Large intestine (tissue), 3 donors: ENCODE results near the gene MAEL. TPM values are rescaled to one million over a fixed set of nuclear protein-coding genes. Genes with fewer than 3 reads are reported as not detected.

ENCODE experiments used
- DNase-seq, 2 donors: peaks; one replicate each; pipeline versions ENCODE4 v3.0.0 to v3.0.0-alpha.2; 2013
- H3K27ac ChIP-seq: one replicate; pipeline ENCODE4 v1.5.1; 2013; ENCODE audit warnings: low read length
- H3K27me3 ChIP-seq: 2 replicates; pipeline ENCODE4 v1.6.1; 2013; ENCODE audit warnings: low read length; ENCODE audit not compliant: control insufficient read depth, insufficient read depth
- H3K36me3 ChIP-seq: 2 replicates; pipeline ENCODE4 v1.6.1; 2013; ENCODE audit warnings: low read length; ENCODE audit not compliant: control insufficient read depth, insufficient read depth
- H3K4me1 ChIP-seq: one replicate; pipeline ENCODE4 v1.6.1; 2013; ENCODE audit warnings: low read length; ENCODE audit not compliant: control insufficient read depth, insufficient read depth
- H3K4me3 ChIP-seq: one replicate; pipeline ENCODE4 v1.5.1; 2013; ENCODE audit warnings: low read length
- H3K9me3 ChIP-seq: one replicate; pipeline ENCODE4 v1.6.1; 2013; ENCODE audit warnings: mild to moderate bottlenecking, low read depth, low read length, moderate library complexity; ENCODE audit not compliant: control insufficient read depth
- WGBS: methylation state at CpG from one replicate; pipeline ENCODE4 v1.1.5; 2013; ENCODE audit warnings: low lambda C conversion rate; ENCODE audit not compliant: insufficient coverage; 5-methylcytosine and 5-hydroxymethylcytosine counted together
- polyA plus RNA-seq: library from polyadenylated mRNA; unstranded; fragments of 120-200 nt; gene quantifications from one replicate; pipeline ENCODE4 v1.2.1, GENCODE V29; 2013

MAEL gene
- polyA plus RNA-seq, 1 donor, result 0.19 TPM

GRCh38 chr1:166977951-166978350 lies 11.1 kb upstream of the MAEL start:
- H3K27me3 ChIP-seq, result peaks cover 60% of the 10 kb centered on the region
- no peak overlapping the region for H3K4me3 ChIP-seq
- H3K4me1 ChIP-seq, result peaks cover 5% of the 10 kb centered on the region
- DNase-seq, result no peak
- no peaks in the 10 kb centered on the region for H3K36me3 ChIP-seq
- H3K27ac ChIP-seq, result no peak overlapping the region
- WGBS, result 85% methylated on average over 2 of the region's 2 CpGs
- H3K9me3 ChIP-seq, result no peaks in the 10 kb centered on the region

GRCh38 chr1:166978821-166979220 lies 10.3 kb upstream of the MAEL start:
- Histone ChIP-seq H3K4me1 (peaks cover 5% of the 10 kb centered on the region), H3K36me3 (no peaks in the 10 kb centered on the region), H3K27ac (no peak overlapping the region), H3K4me3 (no peak overlapping the region), H3K27me3 (peaks cover 52% of the 10 kb centered on the region), H3K9me3 (no peaks in the 10 kb centered on the region)
- DNase-seq, result no peak
- 50% methylated on average over 1 of the region's 1 CpG for WGBS

- Histone ChIP-seq H3K27me3 (peaks cover 43% of the 10 kb centered on the region), H3K4me1 (no peaks in the 10 kb centered on the region), H3K4me3 (no peak overlapping the region), H3K36me3 (no peaks in the 10 kb centered on the region), H3K9me3 (no peaks in the 10 kb centered on the region), H3K27ac (no peak overlapping the region)
- WGBS, result no CpG with 5 or more reads among the region's 1 CpG
- no peak for DNase-seq
These were observed 8.7 kb upstream of the MAEL start for GRCh38 chr1:166980383-166980782.

- no peak overlapping the region for H3K4me3 ChIP-seq
- no peak for DNase-seq
- no peak overlapping the region for H3K27ac ChIP-seq
- H3K36me3 ChIP-seq, result no peaks in the 10 kb centered on the region
- H3K9me3 ChIP-seq, result no peaks in the 10 kb centered on the region
- peaks cover 41% of the 10 kb centered on the region for H3K27me3 ChIP-seq
- H3K4me1 ChIP-seq, result no peaks in the 10 kb centered on the region
- no CpG with 5 or more reads among the region's 3 CpGs for WGBS
These were observed 8.3 kb upstream of the MAEL start for GRCh38 chr1:166980818-166981217.

- H3K27ac ChIP-seq, result no peak overlapping the region
- H3K36me3 ChIP-seq, result no peaks in the 10 kb centered on the region
- peaks cover 35% of the 10 kb centered on the region for H3K27me3 ChIP-seq
- no peaks in the 10 kb centered on the region for H3K4me1 ChIP-seq
- no peak for DNase-seq
- no peak overlapping the region for H3K4me3 ChIP-seq
- H3K9me3 ChIP-seq, result no peaks in the 10 kb centered on the region
- no CpG with 5 or more reads among the region's 1 CpG for WGBS
These were observed 7.5 kb upstream of the MAEL start for GRCh38 chr1:166981589-166981988.

GRCh38 chr1:166999075-166999474 lies 10.0 kb downstream of the MAEL start:
- DNase-seq, result no peak
- no peaks in the 10 kb centered on the region for H3K27me3 ChIP-seq
- H3K27ac ChIP-seq, result no peak overlapping the region
- WGBS, result no CpG with 5 or more reads among the region's 1 CpG
- no peak overlapping the region for H3K4me3 ChIP-seq
- no peaks in the 10 kb centered on the region for H3K4me1 ChIP-seq
- H3K9me3 ChIP-seq, result no peaks in the 10 kb centered on the region
- H3K36me3 ChIP-seq, result no peaks in the 10 kb centered on the region

- no peak overlapping the region for H3K27ac ChIP-seq
- H3K4me3 ChIP-seq, result no peak overlapping the region
- DNase-seq, result no peak
- no peaks in the 10 kb centered on the region for H3K27me3 ChIP-seq
- no peaks in the 10 kb centered on the region for H3K9me3 ChIP-seq
- 67% methylated on average over 2 of the region's 3 CpGs for WGBS
- no peaks in the 10 kb centered on the region for H3K36me3 ChIP-seq
- H3K4me1 ChIP-seq, result no peaks in the 10 kb centered on the region
These were observed 10.5 kb downstream of the MAEL start for GRCh38 chr1:166999500-167000055.

GRCh38 chr1:167000546-167000945 lies 11.5 kb downstream of the MAEL start:
- Histone ChIP-seq H3K4me1 (no peaks in the 10 kb centered on the region), H3K4me3 (no peak overlapping the region), H3K36me3 (no peaks in the 10 kb centered on the region), H3K27ac (no peak overlapping the region), H3K9me3 (no peaks in the 10 kb centered on the region), H3K27me3 (no peaks in the 10 kb centered on the region)
- no peak for DNase-seq
- no CpG with 5 or more reads among the region's 1 CpG for WGBS

- H3K27me3 ChIP-seq, result no peaks in the 10 kb centered on the region
- H3K4me3 ChIP-seq, result no peak overlapping the region
- 100% methylated on average over 1 of the region's 2 CpGs for WGBS
- H3K9me3 ChIP-seq, result no peaks in the 10 kb centered on the region
- no peak for DNase-seq
- H3K4me1 ChIP-seq, result no peaks in the 10 kb centered on the region
- no peak overlapping the region for H3K27ac ChIP-seq
- no peaks in the 10 kb centered on the region for H3K36me3 ChIP-seq
These were observed 13.3 kb downstream of the MAEL start for GRCh38 chr1:167002354-167002753.

GRCh38 chr1:167003711-167004110 lies 14.6 kb downstream of the MAEL start:
- H3K27me3 ChIP-seq, result no peaks in the 10 kb centered on the region
- no peaks in the 10 kb centered on the region for H3K36me3 ChIP-seq
- no peaks in the 10 kb centered on the region for H3K4me1 ChIP-seq
- DNase-seq, result peak; percentile 5 to 35
- H3K9me3 ChIP-seq, result no peaks in the 10 kb centered on the region
- peak overlapping the region; percentile 33 for H3K27ac ChIP-seq
- no CpG with 5 or more reads among the region's 2 CpGs for WGBS
- no peak overlapping the region for H3K4me3 ChIP-seq

- peaks cover 5% of the 10 kb centered on the region for H3K27me3 ChIP-seq
- no peak overlapping the region for H3K27ac ChIP-seq
- H3K9me3 ChIP-seq, result no peaks in the 10 kb centered on the region
- no peak for DNase-seq
- H3K4me3 ChIP-seq, result no peak overlapping the region
- no peaks in the 10 kb centered on the region for H3K4me1 ChIP-seq
- no peaks in the 10 kb centered on the region for H3K36me3 ChIP-seq
- WGBS, result no CpG with 5 or more reads among the region's 1 CpG
These were observed 22.6 kb downstream of the MAEL start for GRCh38 chr1:167011560-167012191.
